ENCODE data around the gene TCERG1L. TPM values are rescaled to one million over a fixed set of nuclear protein-coding genes. Genes with fewer than 3 reads are reported as not detected.
A peak's percentile ranks its signal among the peaks of the same experiment; 100 is the strongest.

TCERG1L gene
- total RNA-seq, 2 donors from 2014 or later, result 4.0 to 4.2 TPM

DNA sequence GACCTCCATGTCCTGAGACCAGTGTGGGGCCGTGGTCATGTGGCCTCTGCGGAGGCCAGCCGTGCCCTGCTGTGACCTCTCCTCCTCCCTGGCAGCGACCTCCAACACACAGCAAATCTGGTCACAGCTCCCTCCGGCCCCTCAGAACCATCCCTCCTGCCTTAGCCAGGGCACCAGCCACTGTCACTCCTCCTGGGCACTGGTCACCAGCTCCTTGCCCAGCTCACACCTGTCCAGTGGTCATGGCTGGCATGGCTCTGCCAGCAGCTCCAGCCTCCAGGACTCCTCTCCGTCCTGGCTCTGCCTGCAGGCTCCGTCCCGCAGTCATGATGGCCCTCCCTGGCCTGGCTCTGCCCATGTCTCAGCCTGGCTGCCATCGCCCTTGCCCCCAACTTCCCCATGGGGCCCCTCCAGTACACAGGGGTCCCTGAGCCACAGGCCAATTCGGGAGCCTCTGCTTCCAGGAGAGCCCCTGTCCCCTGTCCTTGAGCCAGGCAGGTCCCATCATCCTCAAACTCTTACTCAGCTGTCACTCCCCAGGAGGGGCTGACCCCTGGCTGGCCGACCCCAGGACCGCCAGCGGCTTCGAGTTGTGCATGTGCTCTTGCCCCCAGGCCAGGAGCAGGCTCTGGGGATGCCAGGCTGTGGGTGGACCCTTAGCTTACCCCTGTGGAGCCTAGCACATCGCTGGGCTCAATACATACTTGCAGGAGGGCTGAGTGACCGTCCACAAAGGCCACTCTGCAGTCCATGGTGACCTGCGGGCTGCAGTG is 92.5 kb downstream of the TCERG1L start:
- Histone ChIP-seq H3K27ac (no peak overlapping the region), H3K4me1 (no peaks in the 10 kb centered on the region), H3K27me3 (no peaks in the 10 kb centered on the region), H3K4me3 (no peak overlapping the region), H3K9me3 (no peaks in the 10 kb centered on the region), H3K36me3 (replicated peaks in 1 of 2; ENCODE audit: insufficient read depth in 1 of 2, low read depth in 2 of 2) (no peaks in the 10 kb centered on the region)
- ATAC-seq (no peak), DNase-seq (no peak)
- intact Hi-C loops (cut with DNase I), result no loop called here
- TF ChIP-seq, protein P1, sequence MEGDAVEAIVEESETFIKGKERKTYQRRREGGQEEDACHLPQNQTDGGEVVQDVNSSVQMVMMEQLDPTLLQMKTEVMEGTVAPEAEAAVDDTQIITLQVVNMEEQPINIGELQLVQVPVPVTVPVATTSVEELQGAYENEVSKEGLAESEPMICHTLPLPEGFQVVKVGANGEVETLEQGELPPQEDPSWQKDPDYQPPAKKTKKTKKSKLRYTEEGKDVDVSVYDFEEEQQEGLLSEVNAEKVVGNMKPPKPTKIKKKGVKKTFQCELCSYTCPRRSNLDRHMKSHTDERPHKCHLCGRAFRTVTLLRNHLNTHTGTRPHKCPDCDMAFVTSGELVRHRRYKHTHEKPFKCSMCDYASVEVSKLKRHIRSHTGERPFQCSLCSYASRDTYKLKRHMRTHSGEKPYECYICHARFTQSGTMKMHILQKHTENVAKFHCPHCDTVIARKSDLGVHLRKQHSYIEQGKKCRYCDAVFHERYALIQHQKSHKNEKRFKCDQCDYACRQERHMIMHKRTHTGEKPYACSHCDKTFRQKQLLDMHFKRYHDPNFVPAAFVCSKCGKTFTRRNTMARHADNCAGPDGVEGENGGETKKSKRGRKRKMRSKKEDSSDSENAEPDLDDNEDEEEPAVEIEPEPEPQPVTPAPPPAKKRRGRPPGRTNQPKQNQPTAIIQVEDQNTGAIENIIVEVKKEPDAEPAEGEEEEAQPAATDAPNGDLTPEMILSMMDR (IDR thresholded peaks at IDR 0.05), result no peak
- no peak for TF ChIP-seq POLR2A (IDR thresholded peaks at IDR 0.05)
- 78 to 79% methylated on average over 12 to 17 of the region's 17 CpGs for WGBS, 2 donors

DNA sequence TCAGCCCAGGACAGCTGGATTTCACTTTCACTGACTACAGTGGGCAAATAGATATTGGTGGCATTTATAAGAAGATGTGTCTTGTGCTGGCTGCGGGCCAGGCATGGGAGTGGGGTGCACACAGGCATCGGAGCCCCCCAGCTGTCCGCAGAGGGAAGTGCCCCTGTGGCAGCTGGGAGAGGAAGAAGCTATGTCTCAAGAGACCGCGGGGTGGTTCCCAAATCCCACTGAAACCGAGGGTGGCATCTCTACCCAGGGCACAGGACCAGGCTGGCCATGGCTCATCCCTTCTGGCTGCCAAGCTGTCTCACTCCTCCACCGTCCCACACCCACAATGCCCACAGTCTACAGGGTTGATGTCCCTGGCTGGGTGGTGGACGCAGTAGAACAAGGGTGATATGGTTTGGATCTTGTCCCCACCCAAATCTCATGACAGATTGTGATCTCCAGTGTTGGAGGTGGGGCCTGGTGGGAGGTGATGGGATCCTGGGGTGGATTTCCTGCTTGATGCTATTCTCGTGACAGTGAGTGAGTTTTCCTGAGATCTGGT is 94.8 kb downstream of the TCERG1L start:
- no peak for ATAC-seq
- intact Hi-C loops (cut with DNase I), result no loop called here

DNA sequence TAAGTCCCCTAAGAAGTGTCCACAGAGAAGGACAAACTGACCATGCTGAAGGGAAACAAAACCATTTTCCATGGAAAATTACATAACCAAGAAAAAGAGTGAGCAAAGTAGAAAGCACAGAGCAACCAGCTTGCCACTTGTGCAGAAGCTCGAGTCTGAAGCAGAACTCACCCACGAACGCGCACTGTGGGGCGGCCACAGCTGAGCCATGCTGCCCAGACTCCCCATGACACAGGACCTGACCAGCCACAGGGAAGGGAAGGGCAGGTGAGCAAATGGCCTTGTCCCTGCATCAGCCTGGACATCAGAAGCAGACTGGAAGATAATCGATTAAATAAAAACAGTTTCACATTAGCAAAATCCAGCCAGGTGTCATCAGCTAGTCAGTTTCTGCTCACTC is 95.7 kb downstream of the TCERG1L start:
- no peak overlapping the region for H3K4me3 ChIP-seq
- no peaks in the 10 kb centered on the region for H3K9me3 ChIP-seq
- no peak for DNase-seq
- no peaks in the 10 kb centered on the region for H3K4me1 ChIP-seq
- no peaks in the 10 kb centered on the region for H3K27me3 ChIP-seq
- intact Hi-C loops (cut with DNase I), result no loop called here
- TF ChIP-seq, protein P1 (IDR thresholded peaks at IDR 0.05), result no peak
- no peak for TF ChIP-seq POLR2A (IDR thresholded peaks at IDR 0.05)
- H3K27ac ChIP-seq, result no peak overlapping the region
- 83 to 91% methylated on average over 6 of the region's 6 CpGs for WGBS, 2 donors
- ATAC-seq, result no peak
- H3K36me3 ChIP-seq (replicated peaks in 1 of 2; ENCODE audit: insufficient read depth in 1 of 2, low read depth in 2 of 2), result no peaks in the 10 kb centered on the region

More for the DNA sequence above, 94.8 kb downstream of the TCERG1L start:
- no peaks in the 10 kb centered on the region for H3K9me3 ChIP-seq
- no peak for DNase-seq
- no peak overlapping the region for H3K27ac ChIP-seq
- no peak overlapping the region for H3K4me3 ChIP-seq
- WGBS, 2 donors, result 74% methylated on average over 9 of the region's 9 CpGs
- no peaks in the 10 kb centered on the region for H3K4me1 ChIP-seq
- no peaks in the 10 kb centered on the region for H3K36me3 ChIP-seq (replicated peaks in 1 of 2; ENCODE audit: insufficient read depth in 1 of 2, low read depth in 2 of 2)
- H3K27me3 ChIP-seq, result no peaks in the 10 kb centered on the region
- TF ChIP-seq, protein P1 (IDR thresholded peaks at IDR 0.05), result no peak
- TF ChIP-seq POLR2A (IDR thresholded peaks at IDR 0.05), result no peak

DNA sequence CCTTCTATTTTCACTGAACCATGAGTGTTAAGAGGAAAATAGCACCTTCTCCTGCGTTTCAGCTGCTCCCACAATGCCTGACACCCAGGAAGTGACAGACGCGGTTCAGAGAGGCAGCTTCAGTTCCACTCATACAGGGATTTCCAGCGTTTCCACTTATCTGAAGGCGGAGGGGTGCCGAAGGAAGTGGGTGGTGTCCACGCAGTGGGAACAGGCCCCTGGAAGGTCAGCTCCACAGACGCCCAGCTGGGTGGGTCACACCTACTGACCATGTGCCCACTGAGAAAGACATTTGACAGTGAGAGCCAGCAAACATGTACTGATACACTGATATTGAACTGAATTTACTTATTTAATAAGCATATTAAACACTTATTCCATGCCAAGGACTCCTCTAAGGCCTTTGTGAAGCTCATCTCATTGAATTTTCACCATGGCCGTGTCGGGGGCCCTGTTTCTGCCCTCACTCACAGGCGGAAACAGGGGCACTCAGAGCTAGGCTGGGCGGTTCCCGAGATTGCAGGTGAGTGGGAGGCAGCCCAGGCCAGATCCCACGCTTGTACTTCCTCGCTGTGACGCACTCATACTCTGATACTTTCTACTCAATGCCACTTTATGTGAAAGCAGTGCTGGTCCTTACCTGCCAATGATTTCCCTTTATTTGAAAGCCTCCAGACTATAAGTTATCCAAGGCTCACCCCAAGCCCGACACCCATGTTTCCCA is 96.8 kb downstream of the TCERG1L start:
- intact Hi-C loops (cut with DNase I), result no loop called here
- Histone ChIP-seq H3K4me3 (no peak overlapping the region), H3K27me3 (no peaks in the 10 kb centered on the region), H3K9me3 (no peaks in the 10 kb centered on the region), H3K4me1 (no peaks in the 10 kb centered on the region), H3K36me3 (replicated peaks in 1 of 2; ENCODE audit: insufficient read depth in 1 of 2, low read depth in 2 of 2) (no peaks in the 10 kb centered on the region), H3K27ac (no peak overlapping the region)
- DNase-seq (peak in 2 of 4 donors; percentile 2), ATAC-seq (no peak)
- WGBS, 2 donors, result 81 to 84% methylated on average over 17 of the region's 17 CpGs
- no peak for TF ChIP-seq POLR2A (IDR thresholded peaks at IDR 0.05)
- TF ChIP-seq, protein P1 (IDR thresholded peaks at IDR 0.05), result no peak

Measured in body of pancreas (tissue), 4 donors.